WTC11 (cell line): ENCODE results near the gene PAX8. TPM values are rescaled to one million over a fixed set of nuclear protein-coding genes. Genes with fewer than 3 reads are reported as not detected.
"Not testable (repeated sequence)": the region's sequence is repeated elsewhere in the genome, so short reads cannot be mapped to it uniquely, and the experiment has no call there.

Experiments used
- ATAC-seq: fragments of 200-7000 bp; cut with Tn5 transposase; 2 replicates; pipeline ENCODE4 v1.10.0; 2021; ENCODE audit warnings: mild to moderate bottlenecking, moderate library complexity
- CTCF ChIA-PET: fragments of 300-600 bp; sonication (Branson Sonifier 250); formaldehyde crosslinking; loops from one replicate; lab custom pipeline; 2021; ENCODE audit warnings: antibody characterized with exemption; lab: Charles Lee
- POLR2A ChIA-PET: fragments of 350-600 bp; sonication (Branson Sonifier 250); formaldehyde crosslinking; loops from one replicate; lab custom pipeline; 2021; ENCODE audit warnings: antibody characterized with exemption; lab: Charles Lee
- DNase-seq: peaks from one replicate; pipeline ENCODE4 v3.0.0; 2021; ENCODE audit warnings: low spot score
- H3K27ac Mint-ChIP-seq: 2 replicates; pipeline ENCODE4 v1.8.0; 2021; ENCODE audit warnings: mixed read lengths
- H3K27me3 Mint-ChIP-seq: 2 replicates; pipeline ENCODE4 v1.8.0; 2021; ENCODE audit warnings: low read depth, mild to moderate bottlenecking, moderate library complexity, mixed read lengths
- H3K36me3 Mint-ChIP-seq: 2 replicates; pipeline ENCODE4 v1.8.0; 2021; ENCODE audit warnings: mixed read lengths
- H3K4me1 Mint-ChIP-seq: 2 replicates; pipeline ENCODE4 v1.8.0; 2022; ENCODE audit warnings: mixed read lengths
- H3K4me3 Mint-ChIP-seq: 2 replicates; pipeline ENCODE4 v1.8.0; 2021; ENCODE audit warnings: mild to moderate bottlenecking, moderate library complexity, mixed read lengths
- H3K9me3 Mint-ChIP-seq: 2 replicates; pipeline ENCODE4 v1.8.0; 2021; ENCODE audit warnings: mixed read lengths
- CBFB ChIP-seq: sonication (generic); formaldehyde crosslinking; IDR thresholded peaks from 2 replicates; pipeline ENCODE4 v1.8.1; 2022; ENCODE audit warnings: mild to moderate bottlenecking, low read depth, missing genetic modification reagents
- EMX1 ChIP-seq: fragments of 250-450 bp; sonication (Bioruptor Pico); IDR thresholded peaks from 2 replicates; pipeline ENCODE4 v1.8.0; 2021; ENCODE audit warnings: mild to moderate bottlenecking
- ETV6 ChIP-seq: sonication (generic); formaldehyde crosslinking; IDR thresholded peaks from 2 replicates; pipeline ENCODE4 v1.8.1; 2022; ENCODE audit warnings: mild to moderate bottlenecking, missing genetic modification reagents
- IRF2 ChIP-seq: sonication (generic); formaldehyde crosslinking; IDR thresholded peaks from 2 replicates; pipeline ENCODE4 v1.8.0; 2022; ENCODE audit warnings: low read depth, missing genetic modification reagents, borderline replicate concordance
- MXD4 ChIP-seq: fragments of 250-450 bp; sonication (Bioruptor Pico); IDR thresholded peaks from 2 replicates; pipeline ENCODE4 v1.8.0; 2021; ENCODE audit warnings: mild to moderate bottlenecking, moderate library complexity, borderline replicate concordance
- NFE2L1 ChIP-seq: sonication (generic); formaldehyde crosslinking; IDR thresholded peaks from 2 replicates; pipeline ENCODE4 v1.8.1; 2023; ENCODE audit warnings: missing genetic modification reagents
- NR3C1 ChIP-seq: sonication (generic); formaldehyde crosslinking; conservative IDR thresholded peaks from 2 replicates; pipeline ENCODE4 v1.8.1; 2023; ENCODE audit warnings: low read depth, mild to moderate bottlenecking, missing genetic modification reagents
- SMAD3 ChIP-seq: sonication (generic); formaldehyde crosslinking; IDR thresholded peaks from 2 replicates; pipeline ENCODE4 v1.8.0; 2022; ENCODE audit warnings: missing genetic modification reagents, mild to moderate bottlenecking, borderline replicate concordance
- TEAD4 ChIP-seq: sonication (generic); formaldehyde crosslinking; IDR thresholded peaks from 2 replicates; pipeline ENCODE4 v1.8.0; 2022; ENCODE audit warnings: mild to moderate bottlenecking, missing genetic modification reagents
- ZNF416 ChIP-seq: fragments of 250-450 bp; sonication (Bioruptor Pico); IDR thresholded peaks from 2 replicates; pipeline ENCODE4 v1.9.0; 2021; ENCODE audit warnings: mild to moderate bottlenecking, inconsistent platforms
- total RNA-seq: library from RNA; stranded (reverse); gene quantifications from 3 replicates; pipeline ENCODE4 v1.2.3, GENCODE V29; 2021
- TF ChIP-seq, protein P1 (sequence below): sonication (generic); formaldehyde crosslinking; IDR thresholded peaks from 2 replicates; pipeline ENCODE4 v1.8.0; 2022; ENCODE audit warnings: mild to moderate bottlenecking, missing genetic modification reagents
- TF ChIP-seq, protein P2 (sequence below): fragments of 250-450 bp; sonication (Bioruptor Pico); IDR thresholded peaks from 2 replicates; pipeline ENCODE4 v1.9.0; 2021; ENCODE audit warnings: mild to moderate bottlenecking
- TF ChIP-seq, protein P3 (sequence below): sonication (generic); formaldehyde crosslinking; IDR thresholded peaks from 2 replicates; pipeline ENCODE4 v1.8.1; 2023; ENCODE audit warnings: mild to moderate bottlenecking, moderate library complexity, missing genetic modification reagents
- TF ChIP-seq, protein P4 (sequence below): sonication (generic); formaldehyde crosslinking; IDR thresholded peaks from 2 replicates; pipeline ENCODE4 v1.8.0; 2023; ENCODE audit warnings: missing genetic modification reagents
- TF ChIP-seq, protein P5 (sequence below): sonication (generic); formaldehyde crosslinking; conservative IDR thresholded peaks from 2 replicates; pipeline ENCODE4 v1.8.1; 2023; ENCODE audit warnings: mild to moderate bottlenecking, low read depth, missing genetic modification reagents, moderate library complexity
- TF ChIP-seq, protein P6 (sequence below): sonication (generic); formaldehyde crosslinking; IDR thresholded peaks from 2 replicates; pipeline ENCODE4 v1.8.0; 2022; ENCODE audit warnings: missing genetic modification reagents
- TF ChIP-seq, protein P7 (sequence below): sonication (generic); formaldehyde crosslinking; conservative IDR thresholded peaks from 2 replicates; pipeline ENCODE4 v1.8.1; 2022; ENCODE audit warnings: mild to moderate bottlenecking, missing genetic modification reagents

Gene PAX8
- total RNA-seq, 1 experiment from 2014 or later = 0.35 TPM

DNA sequence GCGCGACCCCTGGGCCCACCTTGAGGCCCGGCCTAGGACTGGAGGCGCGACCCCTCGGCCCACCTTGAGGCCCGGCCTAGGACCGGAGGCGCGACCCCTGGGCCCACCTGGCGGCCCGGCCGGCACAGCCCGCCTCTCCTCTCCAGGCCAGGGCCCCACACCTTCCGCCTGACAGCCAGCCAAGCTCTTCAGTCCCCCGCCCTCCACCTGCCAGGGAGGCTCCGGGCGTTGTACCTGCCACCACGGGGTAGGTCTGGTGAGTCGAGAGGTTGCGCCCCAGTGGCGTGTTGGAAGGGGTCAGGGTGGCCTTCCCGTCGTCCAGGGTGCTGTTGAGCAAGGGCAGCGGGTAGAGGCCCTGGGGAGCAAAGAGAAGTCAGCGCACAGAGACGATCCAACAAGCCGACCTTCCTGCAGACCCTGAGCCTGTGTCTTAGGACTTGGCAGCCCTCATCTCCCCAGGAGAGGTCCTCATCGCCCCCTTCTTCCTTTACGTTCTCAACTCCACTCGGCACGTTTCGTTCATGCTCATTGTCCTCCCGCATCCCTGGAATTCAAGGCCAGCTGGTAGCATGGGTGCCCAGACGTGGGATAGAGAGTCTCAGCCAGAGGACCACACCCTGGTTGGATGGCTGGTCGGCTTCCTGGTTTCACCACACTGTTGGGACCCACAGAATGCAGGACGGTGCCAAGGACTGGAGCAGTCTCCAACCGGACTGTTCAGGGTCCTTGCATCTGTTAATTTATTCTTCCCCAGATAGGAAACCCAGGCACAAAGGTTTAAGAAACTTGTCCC, 42.2 kb downstream of the PAX8 start:
- H3K4me3 Mint-ChIP-seq = peak overlapping the region; percentile 50
- no peaks in the 10 kb centered on the region for H3K36me3 Mint-ChIP-seq
- ChIA-PET POLR2A (no interaction called here), CTCF (interaction anchor here (1.6 to 2.7 kb wide), 2 partner anchors 38 kb away, joined by 5 to 14 read pairs; no protein-coding TSS in a partner anchor)
- H3K9me3 Mint-ChIP-seq = peaks cover 3% of the 10 kb centered on the region; the same call in 1 of the 2 replicates
- ATAC-seq (no peak), DNase-seq (no peak)
- H3K27me3 Mint-ChIP-seq = no peaks in the 10 kb centered on the region
- TF ChIP-seq SMAD3 (CRISPR knock-in tag) (no peak), CBFB (CRISPR knock-in tag) (no peak), ZNF416 (CRISPR knock-in tag) (no peak), TEAD4 (no peak), ETV6 (CRISPR knock-in tag) (no peak), MXD4 (CRISPR knock-in tag) (no peak), NR3C1 (CRISPR knock-in tag) (no peak), NFE2L1 (no peak), EMX1 (CRISPR knock-in tag) (no peak), IRF2 (CRISPR knock-in tag) (no peak)
- TF ChIP-seq, protein P1, sequence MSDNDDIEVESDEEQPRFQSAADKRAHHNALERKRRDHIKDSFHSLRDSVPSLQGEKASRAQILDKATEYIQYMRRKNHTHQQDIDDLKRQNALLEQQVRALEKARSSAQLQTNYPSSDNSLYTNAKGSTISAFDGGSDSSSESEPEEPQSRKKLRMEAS (CRISPR knock-in tag) = no peak
- TF ChIP-seq, protein P2, sequence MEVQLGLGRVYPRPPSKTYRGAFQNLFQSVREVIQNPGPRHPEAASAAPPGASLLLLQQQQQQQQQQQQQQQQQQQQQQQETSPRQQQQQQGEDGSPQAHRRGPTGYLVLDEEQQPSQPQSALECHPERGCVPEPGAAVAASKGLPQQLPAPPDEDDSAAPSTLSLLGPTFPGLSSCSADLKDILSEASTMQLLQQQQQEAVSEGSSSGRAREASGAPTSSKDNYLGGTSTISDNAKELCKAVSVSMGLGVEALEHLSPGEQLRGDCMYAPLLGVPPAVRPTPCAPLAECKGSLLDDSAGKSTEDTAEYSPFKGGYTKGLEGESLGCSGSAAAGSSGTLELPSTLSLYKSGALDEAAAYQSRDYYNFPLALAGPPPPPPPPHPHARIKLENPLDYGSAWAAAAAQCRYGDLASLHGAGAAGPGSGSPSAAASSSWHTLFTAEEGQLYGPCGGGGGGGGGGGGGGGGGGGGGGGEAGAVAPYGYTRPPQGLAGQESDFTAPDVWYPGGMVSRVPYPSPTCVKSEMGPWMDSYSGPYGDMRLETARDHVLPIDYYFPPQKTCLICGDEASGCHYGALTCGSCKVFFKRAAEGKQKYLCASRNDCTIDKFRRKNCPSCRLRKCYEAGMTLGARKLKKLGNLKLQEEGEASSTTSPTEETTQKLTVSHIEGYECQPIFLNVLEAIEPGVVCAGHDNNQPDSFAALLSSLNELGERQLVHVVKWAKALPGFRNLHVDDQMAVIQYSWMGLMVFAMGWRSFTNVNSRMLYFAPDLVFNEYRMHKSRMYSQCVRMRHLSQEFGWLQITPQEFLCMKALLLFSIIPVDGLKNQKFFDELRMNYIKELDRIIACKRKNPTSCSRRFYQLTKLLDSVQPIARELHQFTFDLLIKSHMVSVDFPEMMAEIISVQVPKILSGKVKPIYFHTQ (CRISPR knock-in tag) = no peak
- TF ChIP-seq, protein P3, sequence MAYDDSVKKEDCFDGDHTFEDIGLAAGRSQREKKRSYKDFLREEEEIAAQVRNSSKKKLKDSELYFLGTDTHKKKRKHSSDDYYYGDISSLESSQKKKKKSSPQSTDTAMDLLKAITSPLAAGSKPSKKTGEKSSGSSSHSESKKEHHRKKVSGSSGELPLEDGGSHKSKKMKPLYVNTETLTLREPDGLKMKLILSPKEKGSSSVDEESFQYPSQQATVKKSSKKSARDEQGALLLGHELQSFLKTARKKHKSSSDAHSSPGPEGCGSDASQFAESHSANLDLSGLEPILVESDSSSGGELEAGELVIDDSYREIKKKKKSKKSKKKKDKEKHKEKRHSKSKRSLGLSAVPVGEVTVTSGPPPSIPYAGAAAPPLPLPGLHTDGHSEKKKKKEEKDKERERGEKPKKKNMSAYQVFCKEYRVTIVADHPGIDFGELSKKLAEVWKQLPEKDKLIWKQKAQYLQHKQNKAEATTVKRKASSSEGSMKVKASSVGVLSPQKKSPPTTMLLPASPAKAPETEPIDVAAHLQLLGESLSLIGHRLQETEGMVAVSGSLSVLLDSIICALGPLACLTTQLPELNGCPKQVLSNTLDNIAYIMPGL (CRISPR knock-in tag) = no peak
- TF ChIP-seq, protein P4, sequence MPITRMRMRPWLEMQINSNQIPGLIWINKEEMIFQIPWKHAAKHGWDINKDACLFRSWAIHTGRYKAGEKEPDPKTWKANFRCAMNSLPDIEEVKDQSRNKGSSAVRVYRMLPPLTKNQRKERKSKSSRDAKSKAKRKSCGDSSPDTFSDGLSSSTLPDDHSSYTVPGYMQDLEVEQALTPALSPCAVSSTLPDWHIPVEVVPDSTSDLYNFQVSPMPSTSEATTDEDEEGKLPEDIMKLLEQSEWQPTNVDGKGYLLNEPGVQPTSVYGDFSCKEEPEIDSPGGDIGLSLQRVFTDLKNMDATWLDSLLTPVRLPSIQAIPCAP (CRISPR knock-in tag) = no peak
- TF ChIP-seq, protein P5, sequence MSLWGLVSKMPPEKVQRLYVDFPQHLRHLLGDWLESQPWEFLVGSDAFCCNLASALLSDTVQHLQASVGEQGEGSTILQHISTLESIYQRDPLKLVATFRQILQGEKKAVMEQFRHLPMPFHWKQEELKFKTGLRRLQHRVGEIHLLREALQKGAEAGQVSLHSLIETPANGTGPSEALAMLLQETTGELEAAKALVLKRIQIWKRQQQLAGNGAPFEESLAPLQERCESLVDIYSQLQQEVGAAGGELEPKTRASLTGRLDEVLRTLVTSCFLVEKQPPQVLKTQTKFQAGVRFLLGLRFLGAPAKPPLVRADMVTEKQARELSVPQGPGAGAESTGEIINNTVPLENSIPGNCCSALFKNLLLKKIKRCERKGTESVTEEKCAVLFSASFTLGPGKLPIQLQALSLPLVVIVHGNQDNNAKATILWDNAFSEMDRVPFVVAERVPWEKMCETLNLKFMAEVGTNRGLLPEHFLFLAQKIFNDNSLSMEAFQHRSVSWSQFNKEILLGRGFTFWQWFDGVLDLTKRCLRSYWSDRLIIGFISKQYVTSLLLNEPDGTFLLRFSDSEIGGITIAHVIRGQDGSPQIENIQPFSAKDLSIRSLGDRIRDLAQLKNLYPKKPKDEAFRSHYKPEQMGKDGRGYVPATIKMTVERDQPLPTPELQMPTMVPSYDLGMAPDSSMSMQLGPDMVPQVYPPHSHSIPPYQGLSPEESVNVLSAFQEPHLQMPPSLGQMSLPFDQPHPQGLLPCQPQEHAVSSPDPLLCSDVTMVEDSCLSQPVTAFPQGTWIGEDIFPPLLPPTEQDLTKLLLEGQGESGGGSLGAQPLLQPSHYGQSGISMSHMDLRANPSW (CRISPR knock-in tag) = no peak
- TF ChIP-seq, protein P6, sequence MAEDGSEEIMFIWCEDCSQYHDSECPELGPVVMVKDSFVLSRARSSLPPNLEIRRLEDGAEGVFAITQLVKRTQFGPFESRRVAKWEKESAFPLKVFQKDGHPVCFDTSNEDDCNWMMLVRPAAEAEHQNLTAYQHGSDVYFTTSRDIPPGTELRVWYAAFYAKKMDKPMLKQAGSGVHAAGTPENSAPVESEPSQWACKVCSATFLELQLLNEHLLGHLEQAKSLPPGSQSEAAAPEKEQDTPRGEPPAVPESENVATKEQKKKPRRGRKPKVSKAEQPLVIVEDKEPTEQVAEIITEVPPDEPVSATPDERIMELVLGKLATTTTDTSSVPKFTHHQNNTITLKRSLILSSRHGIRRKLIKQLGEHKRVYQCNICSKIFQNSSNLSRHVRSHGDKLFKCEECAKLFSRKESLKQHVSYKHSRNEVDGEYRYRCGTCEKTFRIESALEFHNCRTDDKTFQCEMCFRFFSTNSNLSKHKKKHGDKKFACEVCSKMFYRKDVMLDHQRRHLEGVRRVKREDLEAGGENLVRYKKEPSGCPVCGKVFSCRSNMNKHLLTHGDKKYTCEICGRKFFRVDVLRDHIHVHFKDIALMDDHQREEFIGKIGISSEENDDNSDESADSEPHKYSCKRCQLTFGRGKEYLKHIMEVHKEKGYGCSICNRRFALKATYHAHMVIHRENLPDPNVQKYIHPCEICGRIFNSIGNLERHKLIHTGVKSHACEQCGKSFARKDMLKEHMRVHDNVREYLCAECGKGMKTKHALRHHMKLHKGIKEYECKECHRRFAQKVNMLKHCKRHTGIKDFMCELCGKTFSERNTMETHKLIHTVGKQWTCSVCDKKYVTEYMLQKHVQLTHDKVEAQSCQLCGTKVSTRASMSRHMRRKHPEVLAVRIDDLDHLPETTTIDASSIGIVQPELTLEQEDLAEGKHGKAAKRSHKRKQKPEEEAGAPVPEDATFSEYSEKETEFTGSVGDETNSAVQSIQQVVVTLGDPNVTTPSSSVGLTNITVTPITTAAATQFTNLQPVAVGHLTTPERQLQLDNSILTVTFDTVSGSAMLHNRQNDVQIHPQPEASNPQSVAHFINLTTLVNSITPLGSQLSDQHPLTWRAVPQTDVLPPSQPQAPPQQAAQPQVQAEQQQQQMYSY = no peak
- TF ChIP-seq, protein P7, sequence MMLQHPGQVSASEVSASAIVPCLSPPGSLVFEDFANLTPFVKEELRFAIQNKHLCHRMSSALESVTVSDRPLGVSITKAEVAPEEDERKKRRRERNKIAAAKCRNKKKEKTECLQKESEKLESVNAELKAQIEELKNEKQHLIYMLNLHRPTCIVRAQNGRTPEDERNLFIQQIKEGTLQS = no peak
- 0 out of 2 replicates have a peak, but pooled peaks cover 3% of the 10 kb centered on the region for H3K4me1 Mint-ChIP-seq
- H3K27ac Mint-ChIP-seq = no peak overlapping the region

DNA sequence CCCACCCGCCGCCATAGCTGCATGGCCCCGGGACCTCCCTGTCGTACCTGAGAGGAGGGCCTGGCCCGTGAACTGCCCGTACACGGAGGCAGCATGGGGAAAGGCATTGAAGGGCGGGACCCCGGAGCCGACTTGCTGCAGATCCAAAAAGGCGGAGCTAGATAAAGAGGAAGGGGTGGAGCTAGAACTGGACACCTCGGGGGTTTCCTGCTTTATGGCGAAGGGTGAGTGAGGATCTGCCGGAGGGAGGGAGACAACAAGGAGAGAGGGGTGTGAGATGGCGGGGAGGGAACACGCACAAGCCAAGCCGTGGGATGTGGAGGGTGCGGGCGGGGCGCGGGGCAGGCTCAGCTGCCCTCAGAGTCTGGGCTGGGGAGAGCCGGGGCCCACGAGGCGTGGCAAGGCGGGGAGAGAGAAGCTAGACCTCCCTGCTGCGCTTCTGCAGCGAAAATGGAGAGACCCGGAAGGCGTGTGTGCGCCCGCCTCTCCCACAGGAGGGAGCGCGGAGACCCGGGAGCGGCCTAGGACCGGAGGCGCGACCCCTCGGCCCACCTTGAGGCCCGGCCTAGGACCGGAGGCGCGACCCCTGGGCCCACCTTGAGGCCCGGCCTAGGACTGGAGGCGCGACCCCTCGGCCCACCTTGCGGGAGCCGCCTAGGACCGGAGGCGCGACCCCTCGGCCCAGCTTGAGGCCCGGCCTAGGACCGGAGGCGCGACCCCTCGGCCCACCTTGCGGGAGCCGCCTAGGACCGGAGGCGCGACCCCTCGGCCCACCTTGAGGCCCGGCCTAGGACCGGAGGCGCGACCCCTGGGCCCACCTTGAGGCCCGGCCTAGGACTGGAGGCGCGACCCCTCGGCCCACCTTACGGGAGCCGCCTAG, 43.1 kb downstream of the PAX8 start:
- H3K27me3 Mint-ChIP-seq, H3K4me1 Mint-ChIP-seq, H3K36me3 Mint-ChIP-seq, H3K9me3 Mint-ChIP-seq, H3K27ac Mint-ChIP-seq: not testable (repeated sequence)
- H3K4me3 Mint-ChIP-seq = peak overlapping the region; percentile 72
- DNase-seq = peak; percentile 46
- peak; percentile 87 for ATAC-seq
- ChIA-PET POLR2A (interaction anchor here (1.0 kb wide), 1 partner anchor 42 kb away, joined by 3 read pairs; no protein-coding TSS in a partner anchor), CTCF (interaction anchor here (1.4 to 3.6 kb wide), 3 partner anchors 31 to 172 kb away, joined by 4 to 19 read pairs (median 14); no protein-coding TSS in a partner anchor)
